Activated CD4-positive, alpha-beta T cell treated with anti-CD3 and anti-CD28 coated beads for 36 hours (primary cell): ENCODE results near the gene COL4A1. TPM values are rescaled to one million over a fixed set of nuclear protein-coding genes. Genes with fewer than 3 reads are reported as not detected.

Source experiments
- ATAC-seq: fragments of 200-7000 bp; cut with Tn5 transposase; one replicate; pipeline ENCODE4 v1.10.0; 2021; ENCODE audit warnings: mild to moderate bottlenecking, moderate library complexity
- CTCF ChIA-PET: fragments of 350-600 bp; sonication (Branson Sonifier 250); formaldehyde crosslinking; loops from one replicate; lab custom pipeline; 2021; ENCODE audit warnings: antibody characterized with exemption; lab: Charles Lee
- POLR2A ChIA-PET: fragments of 350-600 bp; sonication (Branson Sonifier 250); formaldehyde crosslinking; loops from one replicate; lab custom pipeline; 2021; ENCODE audit warnings: antibody characterized with exemption, inconsistent platforms; lab: Charles Lee
- DNase-seq: peaks from one replicate; pipeline ENCODE4 v3.0.0-alpha.2; 2020
- H3K27ac Mint-ChIP-seq: one replicate; pipeline ENCODE4 v1.8.0; 2021; ENCODE audit warnings: mixed read lengths
- H3K27me3 Mint-ChIP-seq: one replicate; pipeline ENCODE4 v1.8.0; 2021; ENCODE audit warnings: mixed read lengths
- H3K36me3 Mint-ChIP-seq: one replicate; pipeline ENCODE4 v1.8.0; 2021; ENCODE audit warnings: low read depth, mixed read lengths
- H3K4me1 Mint-ChIP-seq: one replicate; pipeline ENCODE4 v1.8.0; 2021; ENCODE audit warnings: mixed read lengths
- H3K4me3 Mint-ChIP-seq: one replicate; pipeline ENCODE4 v1.8.0; 2021; ENCODE audit warnings: mild to moderate bottlenecking, moderate library complexity, mixed read lengths
- H3K9me3 Mint-ChIP-seq: one replicate; pipeline ENCODE4 v1.8.0; 2021; ENCODE audit warnings: low read depth, mixed read lengths
- intact Hi-C, 2 experiments: fragments of 100-400 bp; cut with DNase I in 1 of 2; cut with micrococcal nuclease in 1 of 2; formaldehyde crosslinking; loops; one replicate each; pipeline versions ENCODE4 v1.14.2 to v1.15.1; 2022 to 2024; cut with DNase I, micrococcal nuclease
- total RNA-seq, 2 experiments: library from RNA; stranded (reverse); gene quantifications; one replicate each; pipeline ENCODE4 v1.2.3, GENCODE V29; 2021

The COL4A1 gene
- total RNA-seq, 2 experiments from 2014 or later: 0.14 TPM; not detected in 1

GRCh38 chr13:110297766-110298504 is 9.0 kb downstream of the COL4A1 start:
- no peaks in the 10 kb centered on the region for H3K9me3 Mint-ChIP-seq
- H3K4me3 Mint-ChIP-seq: no peak overlapping the region
- ChIA-PET POLR2A (no interaction called here), CTCF (no interaction called here)
- H3K27me3 Mint-ChIP-seq: peaks cover 54% of the 10 kb centered on the region
- no peaks in the 10 kb centered on the region for H3K36me3 Mint-ChIP-seq
- ATAC-seq: no peak
- H3K4me1 Mint-ChIP-seq: peaks cover 8% of the 10 kb centered on the region
- intact Hi-C loops: no loop called here
- H3K27ac Mint-ChIP-seq: no peak overlapping the region
- DNase-seq: no peak

GRCh38 chr13:110297011-110297410 is 9.9 kb downstream of the COL4A1 start:
- intact Hi-C loops: no loop called here
- Mint-ChIP-seq H3K27me3 (peaks cover 50% of the 10 kb centered on the region), H3K9me3 (no peaks in the 10 kb centered on the region), H3K4me3 (no peak overlapping the region), H3K27ac (no peak overlapping the region), H3K4me1 (peaks cover 8% of the 10 kb centered on the region), H3K36me3 (no peaks in the 10 kb centered on the region)
- ChIA-PET CTCF (no interaction called here), POLR2A (no interaction called here)
- ATAC-seq (no peak), DNase-seq (no peak)

- Mint-ChIP-seq H3K36me3 (no peaks in the 10 kb centered on the region), H3K27me3 (peaks cover 39% of the 10 kb centered on the region), H3K9me3 (no peaks in the 10 kb centered on the region), H3K4me3 (no peak overlapping the region), H3K4me1 (peaks cover 8% of the 10 kb centered on the region), H3K27ac (no peak overlapping the region)
- CTCF ChIA-PET: no interaction called here
- DNase-seq: no peak
- no peak for ATAC-seq
- intact Hi-C loops: no loop called here
- POLR2A ChIA-PET: no interaction called here
These were observed 12.3 kb downstream of the COL4A1 start for GRCh38 chr13:110294622-110295021.

GRCh38 chr13:110294146-110294545 is 12.8 kb downstream of the COL4A1 start:
- H3K4me3 Mint-ChIP-seq: no peak overlapping the region
- no peaks in the 10 kb centered on the region for H3K36me3 Mint-ChIP-seq
- H3K9me3 Mint-ChIP-seq: no peaks in the 10 kb centered on the region
- DNase-seq: no peak
- CTCF ChIA-PET: no interaction called here
- intact Hi-C loops: no loop called here
- no peak for ATAC-seq
- peaks cover 36% of the 10 kb centered on the region for H3K27me3 Mint-ChIP-seq
- POLR2A ChIA-PET: no interaction called here
- H3K4me1 Mint-ChIP-seq: peaks cover 8% of the 10 kb centered on the region
- no peak overlapping the region for H3K27ac Mint-ChIP-seq

GRCh38 chr13:110293649-110294048 is 13.3 kb downstream of the COL4A1 start:
- Mint-ChIP-seq H3K27me3 (peaks cover 34% of the 10 kb centered on the region), H3K9me3 (no peaks in the 10 kb centered on the region), H3K27ac (no peak overlapping the region), H3K4me3 (no peak overlapping the region), H3K4me1 (peaks cover 5% of the 10 kb centered on the region), H3K36me3 (no peaks in the 10 kb centered on the region)
- DNase-seq (no peak), ATAC-seq (no peak)
- intact Hi-C loops: no loop called here
- ChIA-PET POLR2A (no interaction called here), CTCF (no interaction called here)

- POLR2A ChIA-PET: no interaction called here
- H3K4me1 Mint-ChIP-seq: no peaks in the 10 kb centered on the region
- intact Hi-C loops: no loop called here
These were observed 13.9 kb downstream of the COL4A1 start for GRCh38 chr13:110293037-110293436.

GRCh38 chr13:110291286-110291685 is 15.7 kb downstream of the COL4A1 start:
- H3K27ac Mint-ChIP-seq: no peak overlapping the region
- H3K4me1 Mint-ChIP-seq: no peaks in the 10 kb centered on the region
- peaks cover 23% of the 10 kb centered on the region for H3K27me3 Mint-ChIP-seq
- no peak for ATAC-seq
- ChIA-PET POLR2A (no interaction called here), CTCF (no interaction called here)
- H3K36me3 Mint-ChIP-seq: no peaks in the 10 kb centered on the region
- DNase-seq: no peak
- H3K9me3 Mint-ChIP-seq: no peaks in the 10 kb centered on the region
- no peak overlapping the region for H3K4me3 Mint-ChIP-seq
- intact Hi-C loops: no loop called here

More at GRCh38 chr13:110293037-110293436, 13.9 kb downstream of the COL4A1 start:
- Mint-ChIP-seq H3K27ac (no peak overlapping the region), H3K4me3 (no peak overlapping the region), H3K9me3 (no peaks in the 10 kb centered on the region), H3K36me3 (no peaks in the 10 kb centered on the region), H3K27me3 (peaks cover 30% of the 10 kb centered on the region)
- CTCF ChIA-PET: no interaction called here
- DNase-seq: no peak
- ATAC-seq: no peak

- Mint-ChIP-seq H3K27me3 (peaks cover 19% of the 10 kb centered on the region), H3K27ac (no peak overlapping the region), H3K36me3 (no peaks in the 10 kb centered on the region)
These were observed 16.1 kb downstream of the COL4A1 start for GRCh38 chr13:110290826-110291225.

GRCh38 chr13:110290153-110290552 is 16.8 kb downstream of the COL4A1 start:
- ChIA-PET CTCF (no interaction called here), POLR2A (no interaction called here)
- Mint-ChIP-seq H3K27ac (no peak overlapping the region), H3K36me3 (no peaks in the 10 kb centered on the region), H3K27me3 (peaks cover 17% of the 10 kb centered on the region), H3K9me3 (no peaks in the 10 kb centered on the region), H3K4me1 (no peaks in the 10 kb centered on the region), H3K4me3 (no peak overlapping the region)
- no peak for ATAC-seq
- intact Hi-C loops: no loop called here
- no peak for DNase-seq

More at GRCh38 chr13:110290826-110291225, 16.1 kb downstream of the COL4A1 start:
- intact Hi-C loops: no loop called here
- CTCF ChIA-PET: no interaction called here
- Mint-ChIP-seq H3K9me3 (no peaks in the 10 kb centered on the region), H3K4me3 (no peak overlapping the region), H3K4me1 (no peaks in the 10 kb centered on the region)
- ATAC-seq (no peak), DNase-seq (no peak)
- POLR2A ChIA-PET: no interaction called here

- Mint-ChIP-seq H3K27me3 (peaks cover 17% of the 10 kb centered on the region), H3K27ac (no peak overlapping the region), H3K4me3 (no peak overlapping the region), H3K4me1 (no peaks in the 10 kb centered on the region), H3K9me3 (no peaks in the 10 kb centered on the region), H3K36me3 (no peaks in the 10 kb centered on the region)
- POLR2A ChIA-PET: no interaction called here
- CTCF ChIA-PET: no interaction called here
- DNase-seq (no peak), ATAC-seq (no peak)
- intact Hi-C loops: no loop called here
These were observed 17.3 kb downstream of the COL4A1 start for GRCh38 chr13:110289661-110290060.

- Mint-ChIP-seq H3K4me1 (no peaks in the 10 kb centered on the region), H3K4me3 (no peak overlapping the region), H3K27ac (no peak overlapping the region), H3K9me3 (no peaks in the 10 kb centered on the region), H3K36me3 (no peaks in the 10 kb centered on the region), H3K27me3 (peaks cover 14% of the 10 kb centered on the region)
- intact Hi-C loops: no loop called here
- ATAC-seq (no peak), DNase-seq (no peak)
- POLR2A ChIA-PET: no interaction called here
- CTCF ChIA-PET: no interaction called here
These were observed 17.8 kb downstream of the COL4A1 start for GRCh38 chr13:110289174-110289573.
